Mesenchymal stem cell (in vitro differentiated cells and primary cell): Measurements from ENCODE around the gene IDH1.
"Not testable (repeated sequence)": the region's sequence is repeated elsewhere in the genome, so short reads cannot be mapped to it uniquely, and the experiment has no call there.

ENCODE experiments used
- DNase-seq: peaks from one replicate; pipeline ENCODE4 v3.0.0-alpha.2; 2013
- H2AFZ ChIP-seq: one replicate; pipeline ENCODE4 v1.6.1; 2013; ENCODE audit warnings: low read depth, mild to moderate bottlenecking, control low read depth, inconsistent platforms, low read length, moderate library complexity
- H2AK5ac ChIP-seq: 2 replicates; pipeline ENCODE4 v1.6.1; 2013; ENCODE audit warnings: low read length, moderate library complexity, mild to moderate bottlenecking, inconsistent platforms; ENCODE audit not compliant: severe bottlenecking
- H2BK120ac ChIP-seq: one replicate; pipeline ENCODE4 v1.6.1; 2013; ENCODE audit warnings: low read depth, mild to moderate bottlenecking, inconsistent platforms, low read length, moderate library complexity
- H2BK12ac ChIP-seq, 2 experiments: one replicate each; pipeline ENCODE4 v1.6.1; 2013; ENCODE audit warnings: inconsistent platforms in 2 of 2, low read length in 2 of 2, mild to moderate bottlenecking in 2 of 2, moderate library complexity in 2 of 2, control low read depth in 1 of 2
- H2BK15ac ChIP-seq: one replicate; pipeline ENCODE4 v1.6.1; 2013; ENCODE audit warnings: mild to moderate bottlenecking, low read depth, inconsistent platforms; ENCODE audit not compliant: poor library complexity, severe bottlenecking
- H2BK5ac ChIP-seq: 2 replicates; pipeline ENCODE4 v1.6.1; 2013; ENCODE audit warnings: low read depth, mild to moderate bottlenecking, low read length, control low read depth, inconsistent platforms; ENCODE audit not compliant: poor library complexity, severe bottlenecking
- H3K14ac ChIP-seq, 2 experiments: one replicate each; pipeline ENCODE4 v1.6.1; 2013; ENCODE audit warnings: inconsistent platforms in 2 of 2, low read length in 2 of 2, control low read depth in 1 of 2, mild to moderate bottlenecking in 1 of 2, moderate library complexity in 1 of 2
- H3K18ac ChIP-seq, 2 experiments: one replicate each; pipeline ENCODE4 v1.6.1; 2013; ENCODE audit warnings: inconsistent platforms in 2 of 2, low read length in 2 of 2, control low read depth in 1 of 2, low read depth in 1 of 2, mild to moderate bottlenecking in 1 of 2
- H3K23ac ChIP-seq, 2 experiments: one replicate each; pipeline ENCODE4 v1.6.1; 2013; ENCODE audit warnings: inconsistent platforms in 2 of 2, low read length in 2 of 2, mild to moderate bottlenecking in 2 of 2, moderate library complexity in 2 of 2, control low read depth in 1 of 2
- H3K27ac ChIP-seq: 2 replicates; pipeline ENCODE4 v1.5.1; 2013; ENCODE audit warnings: mild to moderate bottlenecking, moderate library complexity, low read length, control low read depth, inconsistent platforms; ENCODE audit not compliant: poor library complexity, severe bottlenecking
- H3K27me3 ChIP-seq, 2 experiments: 2 replicates each; pipeline versions ENCODE4 v1.6.1 to v1.7.0; 2013; ENCODE audit warnings: low read length in 2 of 2, mild to moderate bottlenecking in 2 of 2, moderate library complexity in 2 of 2, control low read depth in 1 of 2, inconsistent platforms in 1 of 2; ENCODE audit not compliant: control insufficient read depth in 1 of 2, insufficient read depth in 1 of 2
- H3K36me3 ChIP-seq, 2 experiments: 2 replicates each; pipeline versions ENCODE4 v1.6.1 to v1.7.0; 2013; ENCODE audit warnings: low read length in 2 of 2, control low read depth in 1 of 2, inconsistent platforms in 1 of 2, low read depth in 1 of 2, mild to moderate bottlenecking in 1 of 2; ENCODE audit not compliant: insufficient read depth in 2 of 2, control insufficient read depth in 1 of 2
- H3K4ac ChIP-seq, 2 experiments: one replicate each; pipeline ENCODE4 v1.6.1; 2013; ENCODE audit warnings: inconsistent platforms in 2 of 2, low read length in 2 of 2, mild to moderate bottlenecking in 2 of 2, moderate library complexity in 2 of 2, control low read depth in 1 of 2, low read depth in 1 of 2
- H3K4me1 ChIP-seq: 2 replicates; pipeline ENCODE4 v1.6.1; 2013; ENCODE audit warnings: low read depth, low read length, control low read depth; ENCODE audit not compliant: control insufficient read depth, insufficient read depth
- H3K4me2 ChIP-seq: 2 replicates; pipeline ENCODE4 v1.6.1; 2013; ENCODE audit warnings: low read length, mild to moderate bottlenecking, inconsistent platforms; ENCODE audit not compliant: poor library complexity, severe bottlenecking
- H3K4me3 ChIP-seq, 2 experiments: 2 replicates each; pipeline versions ENCODE4 v1.5.1 to v1.7.0; 2013; ENCODE audit warnings: low read length in 2 of 2, mild to moderate bottlenecking in 2 of 2, control low read depth in 1 of 2, low read depth in 1 of 2; ENCODE audit not compliant: insufficient read depth in 1 of 2
- H3K79me1 ChIP-seq: replicated peaks from 2 replicates; pipeline ENCODE4 v1.6.1; 2013; ENCODE audit warnings: mild to moderate bottlenecking, control low read depth, low read length, inconsistent platforms; ENCODE audit not compliant: poor library complexity, severe bottlenecking
- H3K9ac ChIP-seq: 2 replicates; pipeline ENCODE4 v1.7.0; 2013; ENCODE audit warnings: mild to moderate bottlenecking, low read length, moderate library complexity
- H3K9me3 ChIP-seq: 2 replicates; pipeline ENCODE4 v1.7.0; 2013; ENCODE audit warnings: mild to moderate bottlenecking, low read length; ENCODE audit not compliant: control insufficient read depth
- H4K8ac ChIP-seq: one replicate; pipeline ENCODE4 v1.6.1; 2013; ENCODE audit warnings: inconsistent platforms, mild to moderate bottlenecking, low read length, moderate library complexity
- H4K91ac ChIP-seq: one replicate; pipeline ENCODE4 v1.6.1; 2013; ENCODE audit warnings: mild to moderate bottlenecking, low read length, inconsistent platforms
- WGBS: methylation state at CpG from one replicate; pipeline ENCODE4 v1.1.7; 2013; ENCODE audit warnings: mixed read lengths; 5-methylcytosine and 5-hydroxymethylcytosine counted together

The IDH1 gene

DNA sequence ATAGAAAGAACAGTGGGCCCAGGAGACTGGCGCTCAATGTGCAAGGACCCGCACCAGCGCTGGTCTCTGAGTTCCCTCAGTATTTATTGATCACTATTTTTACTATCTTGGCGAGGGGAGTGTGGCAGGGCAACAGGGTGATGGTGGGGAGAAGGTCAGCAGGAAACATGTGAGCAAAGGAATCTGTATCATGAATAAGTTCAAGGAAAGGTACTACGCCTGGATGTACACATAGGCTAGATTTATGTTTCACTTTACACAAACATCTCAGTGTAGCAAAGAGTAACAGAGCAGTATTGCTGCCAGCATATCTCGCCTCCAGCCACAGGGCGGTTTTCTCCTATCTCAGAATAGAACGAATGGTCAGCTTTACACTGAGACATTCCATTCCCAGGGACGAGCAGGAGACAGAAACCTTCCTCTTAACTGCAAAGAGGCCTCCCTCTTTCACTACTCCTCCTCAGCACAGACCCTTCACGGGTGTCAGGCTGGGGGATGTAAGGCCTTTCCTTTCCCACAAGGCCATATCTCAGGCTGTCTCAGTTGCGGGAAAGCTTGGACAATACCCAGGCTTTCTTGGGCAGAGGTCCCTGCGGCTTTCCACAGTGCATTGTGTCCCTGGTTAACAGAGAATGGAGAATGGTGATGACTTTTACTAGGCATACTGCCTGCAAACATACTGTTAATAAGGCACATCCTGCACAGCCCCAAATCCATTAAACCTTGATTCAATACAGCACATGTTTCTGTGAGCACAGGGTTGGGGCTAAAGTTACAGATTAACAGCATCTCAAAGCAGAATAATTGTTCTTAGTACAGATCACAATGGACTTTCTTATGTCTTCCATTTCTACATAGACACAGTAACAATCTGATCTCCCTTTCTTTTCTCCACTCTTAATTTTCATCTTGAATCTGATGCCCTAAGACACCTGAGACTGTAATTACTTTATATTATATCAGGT is 2.3 kb upstream of the IDH1 start:
- H3K14ac ChIP-seq = peak overlapping the region in 1 of 2 experiments; percentile 1
- H3K18ac ChIP-seq = peak overlapping the region in 1 of 2 experiments; percentile 34
- H2AK5ac ChIP-seq, H3K4me2 ChIP-seq, H3K27ac ChIP-seq, H3K79me1 ChIP-seq, H2BK5ac ChIP-seq, H2BK15ac ChIP-seq, H4K8ac ChIP-seq, H3K23ac ChIP-seq, H3K9me3 ChIP-seq, H2BK12ac ChIP-seq, H3K27me3 ChIP-seq, H4K91ac ChIP-seq, H2BK120ac ChIP-seq, H2AFZ ChIP-seq, H3K4me1 ChIP-seq, H3K4me3 ChIP-seq, H3K9ac ChIP-seq: not testable (repeated sequence)
- WGBS = 53% methylated on average over 11 of the region's 12 CpGs
- peak overlapping the region in 1 of 2 experiments; percentile 8 for H3K4ac ChIP-seq
- peak; percentile 59 for DNase-seq
- H3K36me3 ChIP-seq = peaks cover 0 to 14% of the 10 kb centered on the region in 2 experiments

DNA sequence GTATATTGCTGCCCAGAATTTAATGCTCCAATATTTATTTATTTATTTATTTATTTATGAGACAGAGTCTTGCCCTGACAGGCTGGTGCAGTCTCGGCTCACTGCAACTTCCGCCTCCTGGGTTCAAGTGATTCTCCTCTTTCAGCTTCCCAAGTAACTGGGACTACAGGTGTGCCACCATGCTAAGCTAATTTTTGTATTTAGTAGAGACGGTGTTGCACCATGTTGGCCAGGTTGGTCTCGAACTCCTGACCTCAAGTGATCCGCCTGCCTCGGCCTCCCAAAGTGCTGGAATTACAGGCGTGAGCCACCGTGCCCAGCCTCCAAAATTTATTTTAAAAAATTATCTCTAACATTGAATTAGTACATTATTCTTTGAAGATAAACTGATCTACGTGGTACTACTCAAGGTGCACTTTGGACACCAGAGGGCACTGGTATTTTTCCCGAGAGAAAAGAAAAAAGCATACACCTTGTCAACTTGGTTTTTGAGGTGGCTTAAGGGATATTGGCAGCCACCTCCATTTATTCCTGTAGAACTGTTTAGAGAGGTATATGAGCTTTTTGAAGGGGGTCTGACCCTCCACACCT is 1.4 kb upstream of the IDH1 start:
- no peak overlapping the region for H3K9ac ChIP-seq
- H2AK5ac ChIP-seq = no peak overlapping the region
- 81% methylated on average over 8 of the region's 10 CpGs for WGBS
- no peak overlapping the region for H3K18ac ChIP-seq
- no peak overlapping the region for H3K14ac ChIP-seq
- H2AFZ ChIP-seq = no peak overlapping the region
- peaks cover 0 to 22% of the 10 kb centered on the region in 2 experiments for H3K36me3 ChIP-seq
- no peak overlapping the region for H2BK12ac ChIP-seq
- H3K9me3 ChIP-seq = no peaks in the 10 kb centered on the region
- no peak overlapping the region for H2BK120ac ChIP-seq
- H3K79me1 ChIP-seq = peaks cover 11% of the 10 kb centered on the region
- no peak overlapping the region for H2BK15ac ChIP-seq
- no peak overlapping the region for H3K4me3 ChIP-seq
- H3K27ac ChIP-seq = no peak overlapping the region
- H3K23ac ChIP-seq = no peak overlapping the region
- H3K4me2 ChIP-seq = no peak overlapping the region
- no peak overlapping the region for H4K8ac ChIP-seq
- peaks cover 2% of the 10 kb centered on the region for H3K4me1 ChIP-seq
- no peak overlapping the region for H3K4ac ChIP-seq
- no peak overlapping the region for H2BK5ac ChIP-seq
- no peak overlapping the region for H4K91ac ChIP-seq
- no peak for DNase-seq
- no peaks in the 10 kb centered on the region for H3K27me3 ChIP-seq

DNA sequence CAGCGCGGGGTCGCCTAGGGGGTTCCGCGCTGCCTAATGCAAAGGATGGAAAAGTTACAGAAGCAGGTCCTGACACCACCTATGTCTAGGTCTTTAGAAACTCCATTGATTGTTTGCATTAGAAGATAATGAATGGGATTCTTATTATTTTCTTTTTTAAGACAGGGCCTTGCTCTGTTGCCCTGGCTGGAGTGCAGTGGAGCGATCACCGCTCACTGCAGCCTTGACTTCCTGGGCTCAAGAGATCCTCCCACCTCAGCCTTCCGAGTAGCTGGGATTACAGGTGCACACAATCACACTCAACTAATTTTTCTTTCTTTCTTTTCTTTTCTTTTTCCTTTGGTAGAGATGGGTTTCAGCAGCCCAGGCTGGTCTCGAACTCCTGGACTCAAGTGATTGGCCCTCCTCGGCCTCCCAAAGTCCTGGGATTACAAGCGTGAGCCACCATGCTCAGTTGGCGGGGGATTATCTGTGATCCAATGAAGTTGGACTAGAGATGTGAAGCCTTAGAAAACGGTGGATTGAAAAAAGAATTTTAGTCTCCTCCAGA is 761 bp upstream of the IDH1 start:
- H3K27me3 ChIP-seq = no peaks in the 10 kb centered on the region
- H3K27ac ChIP-seq = peak overlapping the region; percentile 94
- H2BK15ac ChIP-seq = no peak overlapping the region
- H3K79me1 ChIP-seq = peaks cover 13% of the 10 kb centered on the region
- peak overlapping the region; percentile 74 to 98 for H3K4me3 ChIP-seq
- no peak overlapping the region for H3K14ac ChIP-seq
- DNase-seq = no peak
- peak overlapping the region; percentile 3 to 95 for H3K18ac ChIP-seq
- H3K9me3 ChIP-seq = no peaks in the 10 kb centered on the region
- peak overlapping the region in 1 of 2 experiments; percentile 52 for H2BK12ac ChIP-seq
- H4K8ac ChIP-seq = peak overlapping the region; percentile 70
- H3K4me2 ChIP-seq = peak overlapping the region; percentile 94
- peaks cover 2% of the 10 kb centered on the region for H3K4me1 ChIP-seq
- H3K9ac ChIP-seq = peak overlapping the region; percentile 81
- no peak overlapping the region for H4K91ac ChIP-seq
- H2BK5ac ChIP-seq = no peak overlapping the region
- H3K4ac ChIP-seq = peak overlapping the region; percentile 24 to 88
- H3K23ac ChIP-seq = no peak overlapping the region
- peak overlapping the region; percentile 76 for H2AFZ ChIP-seq
- H2AK5ac ChIP-seq = peak overlapping the region; percentile 90
- WGBS = 49% methylated on average over 12 of the region's 13 CpGs
- H2BK120ac ChIP-seq = no peak overlapping the region
- peaks cover 0 to 29% of the 10 kb centered on the region in 2 experiments for H3K36me3 ChIP-seq
